ENCODE results near the gene NCK2.

NCK2 gene

GRCh38 chr2:105874466-105874865 is 129.8 kb downstream of the NCK2 start:
- peaks cover 7% of the 10 kb centered on the region for H3K4me1 ChIP-seq (ENCODE audit: control insufficient read depth, insufficient read depth, low read length)
- 96% methylated on average over 5 to 6 of the region's 6 CpGs for WGBS, 2 experiments
- no peaks in the 10 kb centered on the region for H3K27me3 ChIP-seq (ENCODE audit: control insufficient read depth, insufficient read depth, low read length, poor library complexity, severe bottlenecking)
- no peaks in the 10 kb centered on the region for H3K36me3 ChIP-seq (ENCODE audit: control insufficient read depth, insufficient read depth, low read length)
- H3K4me3 ChIP-seq (ENCODE audit: insufficient read depth, low read depth, low read length), result no peak overlapping the region
- no peak overlapping the region for H3K27ac ChIP-seq (ENCODE audit: insufficient read depth, low read depth, low read length, poor library complexity, severe bottlenecking)
- no peaks in the 10 kb centered on the region for H3K9me3 ChIP-seq (ENCODE audit: control insufficient read depth, low read length)

- Histone ChIP-seq H3K4me3 (ENCODE audit: insufficient read depth, low read depth, low read length) (no peak overlapping the region), H3K27me3 (ENCODE audit: control insufficient read depth, insufficient read depth, low read length, poor library complexity, severe bottlenecking) (no peaks in the 10 kb centered on the region), H3K36me3 (ENCODE audit: control insufficient read depth, insufficient read depth, low read length) (no peaks in the 10 kb centered on the region), H3K9me3 (ENCODE audit: control insufficient read depth, low read length) (no peaks in the 10 kb centered on the region), H3K4me1 (ENCODE audit: control insufficient read depth, insufficient read depth, low read length) (peaks cover 9% of the 10 kb centered on the region), H3K27ac (ENCODE audit: insufficient read depth, low read depth, low read length, poor library complexity, severe bottlenecking) (no peak overlapping the region)
- WGBS, 2 experiments, result 90 to 93% methylated on average over 7 of the region's 7 CpGs
These were observed 130.5 kb downstream of the NCK2 start for GRCh38 chr2:105875241-105875640.

GRCh38 chr2:105876191-105876590 is 131.5 kb downstream of the NCK2 start:
- Histone ChIP-seq H3K4me3 (ENCODE audit: insufficient read depth, low read depth, low read length) (no peak overlapping the region), H3K27me3 (ENCODE audit: control insufficient read depth, insufficient read depth, low read length, poor library complexity, severe bottlenecking) (no peaks in the 10 kb centered on the region), H3K4me1 (ENCODE audit: control insufficient read depth, insufficient read depth, low read length) (peaks cover 10% of the 10 kb centered on the region), H3K9me3 (ENCODE audit: control insufficient read depth, low read length) (no peaks in the 10 kb centered on the region), H3K36me3 (ENCODE audit: control insufficient read depth, insufficient read depth, low read length) (no peaks in the 10 kb centered on the region), H3K27ac (ENCODE audit: insufficient read depth, low read depth, low read length, poor library complexity, severe bottlenecking) (no peak overlapping the region)
- WGBS, 2 experiments, result 97 to 100% methylated on average over 4 of the region's 4 CpGs

- 94 to 96% methylated on average over 2 of the region's 2 CpGs for WGBS, 2 experiments
- peaks cover 6% of the 10 kb centered on the region for H3K36me3 ChIP-seq (ENCODE audit: control insufficient read depth, insufficient read depth, low read length)
These were observed 133.2 kb downstream of the NCK2 start for GRCh38 chr2:105877945-105878344.

GRCh38 chr2:105879106-105879802 is 134.5 kb downstream of the NCK2 start:
- Histone ChIP-seq H3K27me3 (ENCODE audit: control insufficient read depth, insufficient read depth, low read length, poor library complexity, severe bottlenecking) (no peaks in the 10 kb centered on the region), H3K36me3 (ENCODE audit: control insufficient read depth, insufficient read depth, low read length) (peaks cover 6% of the 10 kb centered on the region), H3K27ac (ENCODE audit: insufficient read depth, low read depth, low read length, poor library complexity, severe bottlenecking) (no peak overlapping the region), H3K4me1 (ENCODE audit: control insufficient read depth, insufficient read depth, low read length) (peaks cover 3% of the 10 kb centered on the region), H3K4me3 (ENCODE audit: insufficient read depth, low read depth, low read length) (no peak overlapping the region), H3K9me3 (ENCODE audit: control insufficient read depth, low read length) (no peaks in the 10 kb centered on the region)
- 95 to 96% methylated on average over 15 of the region's 15 CpGs for WGBS, 2 experiments

More at GRCh38 chr2:105877945-105878344, 133.2 kb downstream of the NCK2 start:
- Histone ChIP-seq H3K27ac (ENCODE audit: insufficient read depth, low read depth, low read length, poor library complexity, severe bottlenecking) (no peak overlapping the region), H3K9me3 (ENCODE audit: control insufficient read depth, low read length) (no peaks in the 10 kb centered on the region), H3K27me3 (ENCODE audit: control insufficient read depth, insufficient read depth, low read length, poor library complexity, severe bottlenecking) (no peaks in the 10 kb centered on the region), H3K4me1 (ENCODE audit: control insufficient read depth, insufficient read depth, low read length) (peaks cover 10% of the 10 kb centered on the region), H3K4me3 (ENCODE audit: insufficient read depth, low read depth, low read length) (no peak overlapping the region)

- Histone ChIP-seq H3K27ac (ENCODE audit: insufficient read depth, low read depth, low read length, poor library complexity, severe bottlenecking) (no peak overlapping the region), H3K36me3 (ENCODE audit: control insufficient read depth, insufficient read depth, low read length) (peaks cover 6% of the 10 kb centered on the region), H3K27me3 (ENCODE audit: control insufficient read depth, insufficient read depth, low read length, poor library complexity, severe bottlenecking) (no peaks in the 10 kb centered on the region), H3K9me3 (ENCODE audit: control insufficient read depth, low read length) (no peaks in the 10 kb centered on the region), H3K4me1 (ENCODE audit: control insufficient read depth, insufficient read depth, low read length) (peaks cover 3% of the 10 kb centered on the region), H3K4me3 (ENCODE audit: insufficient read depth, low read depth, low read length) (no peak overlapping the region)
- 95 to 100% methylated on average over 6 of the region's 6 CpGs for WGBS, 2 experiments
These were observed 135.1 kb downstream of the NCK2 start for GRCh38 chr2:105879803-105880300.

- no peak overlapping the region for H3K27ac ChIP-seq (ENCODE audit: insufficient read depth, low read depth, low read length, poor library complexity, severe bottlenecking)
- peaks cover 6% of the 10 kb centered on the region for H3K36me3 ChIP-seq (ENCODE audit: control insufficient read depth, insufficient read depth, low read length)
- 94 to 95% methylated on average over 6 of the region's 6 CpGs for WGBS, 2 experiments
- no peaks in the 10 kb centered on the region for H3K9me3 ChIP-seq (ENCODE audit: control insufficient read depth, low read length)
- H3K4me1 ChIP-seq (ENCODE audit: control insufficient read depth, insufficient read depth, low read length), result peaks cover 3% of the 10 kb centered on the region
- no peaks in the 10 kb centered on the region for H3K27me3 ChIP-seq (ENCODE audit: control insufficient read depth, insufficient read depth, low read length, poor library complexity, severe bottlenecking)
- no peak overlapping the region for H3K4me3 ChIP-seq (ENCODE audit: insufficient read depth, low read depth, low read length)
These were observed 135.9 kb downstream of the NCK2 start for GRCh38 chr2:105880637-105881036.

GRCh38 chr2:105881286-105882136 is 136.8 kb downstream of the NCK2 start:
- Histone ChIP-seq H3K36me3 (ENCODE audit: control insufficient read depth, insufficient read depth, low read length) (peaks cover 6% of the 10 kb centered on the region), H3K27me3 (ENCODE audit: control insufficient read depth, insufficient read depth, low read length, poor library complexity, severe bottlenecking) (no peaks in the 10 kb centered on the region), H3K4me3 (ENCODE audit: insufficient read depth, low read depth, low read length) (no peak overlapping the region), H3K9me3 (ENCODE audit: control insufficient read depth, low read length) (no peaks in the 10 kb centered on the region), H3K27ac (ENCODE audit: insufficient read depth, low read depth, low read length, poor library complexity, severe bottlenecking) (no peak overlapping the region), H3K4me1 (ENCODE audit: control insufficient read depth, insufficient read depth, low read length) (peaks cover 3% of the 10 kb centered on the region)
- WGBS, 2 experiments, result 96 to 97% methylated on average over 79 of the region's 79 CpGs

GRCh38 chr2:105882341-105882740 is 137.6 kb downstream of the NCK2 start:
- WGBS, 2 experiments, result 91 to 93% methylated on average over 10 of the region's 10 CpGs
- Histone ChIP-seq H3K4me1 (ENCODE audit: control insufficient read depth, insufficient read depth, low read length) (peaks cover 3% of the 10 kb centered on the region), H3K27me3 (ENCODE audit: control insufficient read depth, insufficient read depth, low read length, poor library complexity, severe bottlenecking) (no peaks in the 10 kb centered on the region), H3K9me3 (ENCODE audit: control insufficient read depth, low read length) (no peaks in the 10 kb centered on the region), H3K27ac (ENCODE audit: insufficient read depth, low read depth, low read length, poor library complexity, severe bottlenecking) (no peak overlapping the region), H3K4me3 (ENCODE audit: insufficient read depth, low read depth, low read length) (no peak overlapping the region), H3K36me3 (ENCODE audit: control insufficient read depth, insufficient read depth, low read length) (peaks cover 6% of the 10 kb centered on the region)

- Histone ChIP-seq H3K27ac (ENCODE audit: insufficient read depth, low read depth, low read length, poor library complexity, severe bottlenecking) (no peak overlapping the region), H3K27me3 (ENCODE audit: control insufficient read depth, insufficient read depth, low read length, poor library complexity, severe bottlenecking) (no peaks in the 10 kb centered on the region), H3K4me1 (ENCODE audit: control insufficient read depth, insufficient read depth, low read length) (peaks cover 3% of the 10 kb centered on the region), H3K36me3 (ENCODE audit: control insufficient read depth, insufficient read depth, low read length) (peaks cover 6% of the 10 kb centered on the region), H3K9me3 (ENCODE audit: control insufficient read depth, low read length) (no peaks in the 10 kb centered on the region), H3K4me3 (ENCODE audit: insufficient read depth, low read depth, low read length) (no peak overlapping the region)
- 95 to 96% methylated on average over 10 of the region's 10 CpGs for WGBS, 2 experiments
These were observed 138.3 kb downstream of the NCK2 start for GRCh38 chr2:105882920-105883435.
